ENCODE data around the gene HOXA11.
A peak's percentile ranks its signal among the peaks of the same experiment; 100 is the strongest.

HOXA11 gene

DNA sequence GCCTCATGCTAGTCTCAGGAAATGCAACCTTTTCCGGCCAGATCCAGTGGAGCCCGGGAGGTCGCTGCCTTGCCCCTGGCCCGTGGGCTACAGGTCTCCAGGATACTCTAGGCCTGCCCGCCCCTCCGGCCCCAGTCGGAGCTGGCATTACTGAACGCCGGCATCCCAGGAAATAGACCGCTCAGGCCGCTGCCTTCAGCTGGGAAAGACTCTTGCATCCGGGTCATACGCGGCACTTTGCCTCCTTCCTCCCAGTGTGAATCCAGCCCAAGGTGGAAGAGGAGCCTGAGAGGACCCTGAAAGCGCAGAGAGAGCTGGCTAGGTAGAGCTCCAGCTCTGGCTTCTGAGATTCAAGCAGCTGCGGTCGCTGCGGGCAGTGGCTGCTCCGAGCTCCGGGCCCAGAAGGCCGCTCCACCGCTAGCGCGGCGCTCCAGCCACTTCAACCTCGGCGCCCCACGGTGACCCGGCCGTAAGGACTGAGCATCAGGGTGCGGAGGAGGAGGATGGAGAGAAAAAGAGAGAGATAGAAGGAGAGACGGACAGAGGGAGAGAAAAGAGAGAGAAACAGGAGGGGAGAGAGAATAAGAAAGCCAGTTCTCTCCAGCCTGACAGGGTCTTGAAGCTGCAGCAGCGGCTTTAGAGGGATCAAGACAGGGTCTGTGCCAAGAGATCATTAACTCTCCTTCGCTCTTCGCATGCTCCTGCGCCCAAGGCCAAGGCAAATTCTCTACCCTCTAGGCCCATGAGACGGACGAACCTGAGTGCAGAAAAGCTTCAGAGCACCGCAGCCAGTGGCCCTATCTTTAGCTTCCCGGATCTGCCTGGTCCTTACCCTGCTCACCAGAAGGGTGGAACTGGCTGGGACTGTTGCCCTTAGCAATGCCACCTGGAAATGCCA, 9.2 kb downstream of the HOXA11 start:
- DNase-seq (ENCODE audit: low spot score), result no peak
- H3K9me3 Mint-ChIP-seq, result no peaks in the 10 kb centered on the region
- no peak overlapping the region for H3K27ac Mint-ChIP-seq

DNA sequence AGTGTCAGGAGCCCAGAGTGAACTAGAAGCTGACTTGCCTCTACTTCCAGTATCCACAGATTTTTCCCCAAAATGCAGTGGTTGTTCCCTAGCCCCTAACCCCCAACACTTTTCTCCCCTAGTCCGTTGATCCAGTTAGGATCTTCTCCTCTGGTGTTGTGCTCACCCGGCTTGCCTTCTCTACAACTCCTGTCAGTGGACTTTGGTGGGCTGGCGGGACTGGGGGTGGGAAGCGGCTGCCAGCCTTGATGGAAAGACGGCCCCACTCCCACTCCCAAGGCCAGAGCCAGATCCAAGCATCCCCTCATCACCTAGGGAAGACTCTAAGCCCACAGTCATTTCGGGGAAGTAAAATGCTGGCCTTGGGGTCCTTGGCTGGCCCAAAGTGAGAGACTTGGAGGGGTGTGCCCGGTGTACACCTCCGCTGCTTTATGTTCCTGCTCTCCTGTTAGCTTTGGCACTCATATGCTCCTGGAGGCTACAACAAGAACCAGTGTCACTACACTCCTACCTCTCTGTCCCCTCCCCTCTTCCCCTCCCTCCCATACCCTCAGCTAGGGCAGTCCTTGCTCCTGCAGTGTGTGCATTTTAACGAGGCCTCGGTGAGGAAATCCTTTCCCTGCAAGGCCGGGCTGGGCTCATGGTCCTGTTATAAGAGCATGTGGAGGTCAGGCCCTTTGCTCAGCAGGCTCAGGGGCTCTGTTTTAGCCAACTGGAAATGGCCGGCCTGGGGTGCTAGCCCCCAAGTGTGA, 10.0 kb downstream of the HOXA11 start:
- Mint-ChIP-seq H3K27me3 (ENCODE audit: low read depth) (peaks cover 71% of the 10 kb centered on the region), H3K36me3 (ENCODE audit: low read depth) (peaks cover 6% of the 10 kb centered on the region), H3K4me3 (no peak overlapping the region), H3K9me3 (no peaks in the 10 kb centered on the region), H3K4me1 (ENCODE audit: low read depth) (peaks cover 8% of the 10 kb centered on the region), H3K27ac (peak overlapping the region; percentile 69)
- DNase-seq (ENCODE audit: low spot score), result no peak

More for the DNA sequence above, 9.2 kb downstream of the HOXA11 start:
- H3K27me3 Mint-ChIP-seq (ENCODE audit: low read depth), result peaks cover 67% of the 10 kb centered on the region
- H3K36me3 Mint-ChIP-seq (ENCODE audit: low read depth), result peaks cover 6% of the 10 kb centered on the region
- H3K4me1 Mint-ChIP-seq (ENCODE audit: low read depth), result peaks cover 8% of the 10 kb centered on the region
- H3K4me3 Mint-ChIP-seq, result no peak overlapping the region

DNA sequence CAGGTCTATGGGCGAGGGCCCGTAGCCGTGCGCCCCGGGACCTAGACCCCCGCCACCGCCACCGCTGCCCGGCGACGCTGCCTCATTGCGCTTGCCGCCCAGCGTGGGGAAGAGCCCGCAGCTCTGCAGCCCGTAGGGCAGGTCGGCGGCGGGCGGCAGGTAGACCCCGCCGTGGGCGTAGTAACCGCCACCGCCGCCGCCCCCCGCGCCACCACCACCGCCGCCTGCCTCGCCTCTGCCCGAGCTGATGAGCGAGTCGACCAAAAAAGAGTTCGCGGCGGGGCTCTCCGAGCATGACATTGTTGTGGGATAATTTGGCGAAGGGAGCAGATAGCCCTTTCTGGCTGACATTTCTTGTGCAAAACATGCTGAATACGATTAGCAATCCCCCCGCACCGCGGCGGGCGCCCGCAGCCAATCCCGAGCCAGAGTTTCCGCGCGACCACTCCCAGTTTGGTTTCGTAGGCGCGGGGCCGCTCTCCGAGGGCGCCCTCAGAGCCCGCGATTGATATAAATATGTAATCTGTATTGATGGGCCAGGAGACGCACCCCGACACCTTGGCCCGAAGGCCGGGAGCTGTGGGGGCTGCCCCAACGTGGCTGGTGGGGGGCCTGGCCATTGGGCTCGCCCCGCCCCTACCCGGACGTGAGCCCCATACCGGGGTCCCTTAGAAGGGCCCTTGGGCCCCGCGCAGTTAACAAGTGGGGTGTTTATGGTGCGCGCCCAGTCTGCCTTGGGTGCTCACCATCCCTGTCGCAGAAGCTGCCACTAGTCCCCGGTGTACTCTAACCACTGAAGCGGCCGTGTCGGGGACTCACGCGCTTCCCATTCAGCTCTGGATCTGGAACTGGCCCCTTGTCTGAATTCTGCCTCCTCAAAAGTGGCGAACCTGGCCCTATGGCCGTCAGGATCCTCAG, 10.8 kb downstream of the HOXA11 start, which contains the start of gene HOXA10:
Gene HOXA10, minus strand, starts transcription at position 365 of the 918 bp plus-strand sequence. Its CDS starts 14 bp downstream, at position 351.
- peaks cover 68% of the 10 kb centered on the region for H3K27me3 Mint-ChIP-seq (ENCODE audit: low read depth)
- peaks cover 6% of the 10 kb centered on the region for H3K36me3 Mint-ChIP-seq (ENCODE audit: low read depth)
- no peak for DNase-seq (ENCODE audit: low spot score)
- no peaks in the 10 kb centered on the region for H3K9me3 Mint-ChIP-seq
- H3K4me1 Mint-ChIP-seq (ENCODE audit: low read depth), result peaks cover 2% of the 10 kb centered on the region
- H3K4me3 Mint-ChIP-seq, result no peak within 1 kb of the TSS
- H3K27ac Mint-ChIP-seq, result peak within 1 kb of the TSS; percentile 69

DNA sequence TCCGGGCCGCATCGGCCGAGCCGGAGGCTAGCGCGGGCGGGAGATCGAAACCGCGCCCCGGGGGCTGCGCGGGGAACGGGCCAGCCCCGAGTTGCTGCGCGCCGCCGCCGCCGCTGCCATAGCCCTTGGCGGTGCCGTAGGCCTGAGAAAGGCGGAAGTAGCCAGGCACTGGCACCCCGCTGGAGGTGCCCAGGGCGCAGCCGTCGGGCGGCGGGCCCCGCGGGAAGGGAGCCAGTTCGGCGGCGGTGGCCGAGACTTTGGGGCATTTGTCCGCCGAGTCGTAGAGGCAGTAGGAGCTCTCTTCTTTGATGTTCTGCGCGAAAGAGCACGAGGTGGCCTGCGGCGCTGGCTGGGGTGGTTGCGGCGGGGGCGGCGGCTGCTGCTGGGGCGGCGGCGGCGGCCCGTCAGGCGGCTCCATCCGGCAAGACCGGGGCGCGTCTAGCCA, 11.5 kb downstream of the HOXA11 start:
- no peak for DNase-seq (ENCODE audit: low spot score)
- peaks cover 4% of the 10 kb centered on the region for H3K4me1 Mint-ChIP-seq (ENCODE audit: low read depth)
- peaks cover 8% of the 10 kb centered on the region for H3K36me3 Mint-ChIP-seq (ENCODE audit: low read depth)
- H3K27ac Mint-ChIP-seq, result no peak overlapping the region
- no peaks in the 10 kb centered on the region for H3K9me3 Mint-ChIP-seq
- no peak overlapping the region for H3K4me3 Mint-ChIP-seq
- peaks cover 70% of the 10 kb centered on the region for H3K27me3 Mint-ChIP-seq (ENCODE audit: low read depth)

DNA sequence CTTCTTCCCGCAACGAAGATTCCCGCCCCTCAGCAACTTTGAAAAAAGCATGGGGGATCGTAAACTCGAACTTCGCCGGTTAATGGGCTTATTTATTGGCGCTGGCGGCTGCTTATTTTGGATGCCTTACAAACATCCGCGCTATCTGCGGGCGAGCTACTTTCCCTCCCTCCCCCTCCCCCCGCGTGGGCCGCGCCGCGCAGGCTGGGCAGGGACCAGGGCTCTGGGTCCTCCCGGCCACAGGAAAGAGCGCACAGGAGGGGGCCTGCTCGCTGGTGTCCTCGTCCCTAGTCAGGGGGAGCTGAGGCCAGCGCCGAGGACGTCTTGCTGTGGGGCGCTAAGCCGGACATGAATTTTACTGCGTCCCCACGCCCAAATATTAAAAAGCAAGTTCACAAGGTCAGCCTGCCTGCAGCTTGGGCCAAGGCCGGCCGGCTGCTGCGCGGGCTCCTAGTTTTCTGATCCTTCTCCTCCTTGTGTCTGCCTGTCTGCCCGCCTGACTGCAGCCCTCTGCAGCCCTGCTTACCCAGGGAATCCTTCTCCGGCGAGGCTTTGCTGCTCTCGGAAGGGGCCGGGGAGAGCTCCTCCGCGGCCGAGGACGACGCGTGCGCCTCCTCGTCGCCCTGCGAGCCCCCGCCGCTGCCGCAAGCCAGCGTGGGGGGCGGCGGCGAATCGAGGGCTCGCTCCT, 12.1 kb downstream of the HOXA11 start:
- no peak for DNase-seq (ENCODE audit: low spot score)
- H3K4me1 Mint-ChIP-seq (ENCODE audit: low read depth), result peaks cover 5% of the 10 kb centered on the region
- no peak overlapping the region for H3K4me3 Mint-ChIP-seq
- peaks cover 8% of the 10 kb centered on the region for H3K36me3 Mint-ChIP-seq (ENCODE audit: low read depth)
- H3K27ac Mint-ChIP-seq, result no peak overlapping the region
- no peaks in the 10 kb centered on the region for H3K9me3 Mint-ChIP-seq
- H3K27me3 Mint-ChIP-seq (ENCODE audit: low read depth), result peaks cover 70% of the 10 kb centered on the region

DNA sequence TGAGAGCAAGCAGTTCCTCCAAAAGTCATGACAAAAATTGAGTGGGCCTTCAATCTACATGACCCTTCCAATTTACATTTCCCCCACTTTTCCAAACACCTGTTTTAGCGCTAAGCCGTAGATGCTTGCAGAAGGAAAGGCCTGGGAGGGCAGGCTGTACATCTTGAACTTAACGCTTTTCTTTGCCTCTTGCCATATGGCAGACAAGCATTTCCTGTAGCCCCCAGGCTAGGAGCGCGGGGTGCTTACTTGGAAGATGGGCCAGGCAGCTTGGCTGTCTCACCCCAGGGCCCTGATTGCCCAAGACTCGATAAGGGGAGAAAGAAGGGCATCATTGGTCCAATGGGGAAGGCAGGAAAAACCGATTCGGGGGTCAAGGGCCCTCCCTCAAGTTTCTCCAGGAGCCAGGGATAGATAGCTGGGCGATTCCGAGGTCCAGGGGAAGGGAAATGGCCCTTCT, 12.7 kb downstream of the HOXA11 start:
- peak overlapping the region; percentile 55 for H3K4me3 Mint-ChIP-seq
- peaks cover 70% of the 10 kb centered on the region for H3K27me3 Mint-ChIP-seq (ENCODE audit: low read depth)
- H3K36me3 Mint-ChIP-seq (ENCODE audit: low read depth), result peaks cover 8% of the 10 kb centered on the region
- H3K4me1 Mint-ChIP-seq (ENCODE audit: low read depth), result peaks cover 5% of the 10 kb centered on the region
- peak overlapping the region; percentile 85 for H3K27ac Mint-ChIP-seq
- no peak for DNase-seq (ENCODE audit: low spot score)
- H3K9me3 Mint-ChIP-seq, result no peaks in the 10 kb centered on the region

DNA sequence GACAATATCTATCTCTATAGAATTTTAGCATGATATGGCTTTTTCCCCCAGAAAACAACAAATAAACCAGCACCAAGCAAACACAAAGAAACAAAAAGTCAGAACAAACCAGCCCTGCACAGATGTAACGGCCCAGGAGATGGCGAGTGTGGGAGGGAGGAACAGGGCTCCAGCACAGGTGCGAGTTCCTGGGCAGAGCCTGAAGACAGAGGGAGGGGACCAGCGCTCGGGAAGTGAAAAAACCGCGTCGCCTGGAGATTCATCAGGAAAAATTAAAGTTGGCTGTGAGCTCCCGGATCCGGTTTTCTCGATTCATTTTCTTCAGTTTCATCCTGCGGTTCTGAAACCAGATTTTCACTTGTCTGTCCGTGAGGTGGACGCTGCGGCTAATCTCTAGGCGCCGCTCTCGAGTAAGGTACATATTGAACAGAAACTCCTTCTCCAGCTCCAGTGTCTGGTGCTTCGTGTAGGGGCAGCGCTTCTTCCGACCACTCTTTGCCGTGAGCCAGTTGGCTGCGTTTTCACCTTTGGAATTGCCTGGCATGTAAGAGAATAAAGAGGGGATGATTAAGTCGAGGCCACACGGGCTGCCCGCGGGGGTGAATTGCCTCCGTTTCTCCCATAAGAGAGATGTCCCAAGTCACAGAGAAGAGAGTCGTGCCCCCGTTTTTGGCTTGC, 13.3 kb downstream of the HOXA11 start:
- Mint-ChIP-seq H3K9me3 (no peaks in the 10 kb centered on the region), H3K27me3 (ENCODE audit: low read depth) (peaks cover 76% of the 10 kb centered on the region), H3K36me3 (ENCODE audit: low read depth) (peaks cover 8% of the 10 kb centered on the region), H3K27ac (peak overlapping the region; percentile 85), H3K4me1 (ENCODE audit: low read depth) (peaks cover 5% of the 10 kb centered on the region), H3K4me3 (peak overlapping the region; percentile 55)
- DNase-seq (ENCODE audit: low spot score), result no peak

DNA sequence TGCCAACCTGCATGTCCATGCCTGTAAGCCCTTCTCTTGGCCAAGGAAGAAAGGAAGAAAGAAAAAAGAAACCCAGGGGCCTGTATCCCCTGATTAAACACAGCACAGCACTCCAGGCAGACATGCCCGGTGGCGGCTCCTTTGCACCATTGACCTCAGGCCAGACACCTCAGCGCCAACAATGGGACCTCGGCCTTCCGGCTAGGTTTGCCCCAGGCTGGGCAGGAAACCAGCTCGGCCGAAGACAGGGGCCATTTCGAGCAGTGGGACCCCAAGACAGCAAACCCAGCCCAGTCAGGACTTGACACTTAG, 13.8 kb downstream of the HOXA11 start:
- Mint-ChIP-seq H3K27ac (no peak overlapping the region), H3K27me3 (ENCODE audit: low read depth) (peaks cover 76% of the 10 kb centered on the region), H3K4me1 (ENCODE audit: low read depth) (peaks cover 5% of the 10 kb centered on the region), H3K4me3 (no peak overlapping the region), H3K36me3 (ENCODE audit: low read depth) (peaks cover 8% of the 10 kb centered on the region), H3K9me3 (no peaks in the 10 kb centered on the region)
- DNase-seq (ENCODE audit: low spot score), result no peak

DNA sequence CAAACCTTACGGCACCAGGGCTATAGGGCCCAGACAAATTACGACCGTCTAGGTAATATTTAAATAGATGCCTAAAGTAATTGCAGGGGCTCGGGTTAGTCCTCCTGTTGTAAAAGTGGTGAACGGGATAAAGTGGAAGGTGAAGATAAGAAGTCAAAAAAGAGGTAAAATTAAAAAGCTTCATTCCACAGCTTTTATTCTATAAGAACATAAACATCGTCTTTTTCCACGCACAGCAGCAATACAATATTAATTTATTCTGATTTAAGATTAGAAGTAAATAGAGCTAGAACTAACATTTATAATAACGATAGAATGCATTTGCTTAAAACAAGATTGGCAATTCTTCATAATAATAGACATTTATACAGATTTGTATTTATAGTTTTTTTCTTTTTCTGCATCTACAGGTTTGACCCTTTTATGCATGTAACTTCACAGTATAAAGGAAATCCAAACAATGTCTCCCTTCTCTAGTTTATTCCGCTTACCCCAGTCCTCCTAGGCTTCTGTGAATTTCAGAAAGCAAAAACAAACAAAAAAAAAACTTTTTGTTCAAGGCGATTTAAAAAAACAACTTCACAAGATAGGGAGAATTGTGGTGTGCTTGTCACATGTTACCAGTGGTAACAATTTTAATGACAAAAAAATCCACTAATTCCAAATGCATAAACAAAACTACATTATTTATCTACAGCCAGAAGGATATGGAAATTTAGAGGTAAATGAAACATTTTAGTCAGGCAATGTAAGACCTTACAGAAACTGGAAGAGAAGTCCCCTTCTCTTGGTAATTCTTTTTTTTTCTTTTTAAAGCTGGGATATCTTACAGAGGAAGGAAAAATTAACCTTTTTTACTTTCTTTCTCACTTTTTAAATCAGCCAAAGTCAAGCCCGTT, 14.4 kb downstream of the HOXA11 start:
- H3K9me3 Mint-ChIP-seq, result no peaks in the 10 kb centered on the region
- H3K27me3 Mint-ChIP-seq (ENCODE audit: low read depth), result peaks cover 77% of the 10 kb centered on the region
- H3K4me1 Mint-ChIP-seq (ENCODE audit: low read depth), result peaks cover 5% of the 10 kb centered on the region
- H3K4me3 Mint-ChIP-seq, result no peak overlapping the region
- no peak for DNase-seq (ENCODE audit: low spot score)
- H3K27ac Mint-ChIP-seq, result no peak overlapping the region
- peaks cover 8% of the 10 kb centered on the region for H3K36me3 Mint-ChIP-seq (ENCODE audit: low read depth)

DNA sequence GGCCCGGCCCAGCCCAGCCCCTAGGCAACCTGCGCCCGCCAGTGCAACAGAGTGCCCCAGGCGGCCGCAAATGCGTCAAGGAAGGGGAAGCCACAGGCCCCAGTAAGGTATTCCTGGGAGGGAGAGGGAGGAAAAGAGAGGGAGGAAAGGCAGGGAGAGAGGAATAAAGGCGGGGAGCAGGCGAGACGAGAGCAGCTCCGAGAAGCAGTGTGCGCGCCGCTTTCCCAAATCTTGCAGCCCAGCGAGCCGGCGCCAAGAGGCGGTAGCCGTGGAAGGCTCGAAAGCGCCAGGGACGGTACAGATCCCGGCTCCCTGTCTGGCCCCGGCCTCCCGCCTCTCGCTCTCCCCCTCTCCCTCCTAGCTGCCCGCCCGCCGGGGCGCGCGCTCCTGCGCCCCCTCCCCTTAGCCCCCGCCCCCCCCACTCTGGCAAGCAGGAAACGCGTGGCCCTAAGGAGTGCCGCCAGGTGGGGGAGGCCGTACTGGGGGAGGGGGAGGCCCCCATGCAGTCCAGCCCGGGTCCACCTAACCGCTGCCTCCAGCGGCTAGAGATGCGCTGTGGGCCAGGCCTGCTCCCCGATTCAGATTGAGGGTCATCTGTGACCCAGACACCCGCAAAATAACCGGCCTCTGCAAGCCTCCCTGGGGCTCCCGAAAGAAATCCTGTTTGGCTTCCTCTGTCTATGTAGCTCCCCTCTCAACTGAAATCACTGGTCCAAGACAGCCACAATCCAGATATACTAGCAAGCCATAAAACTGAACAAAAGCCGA, 15.2 kb downstream of the HOXA11 start:
- H3K27me3 Mint-ChIP-seq (ENCODE audit: low read depth), result peaks cover 74% of the 10 kb centered on the region
- H3K9me3 Mint-ChIP-seq, result no peaks in the 10 kb centered on the region
- peaks cover 8% of the 10 kb centered on the region for H3K36me3 Mint-ChIP-seq (ENCODE audit: low read depth)
- H3K4me1 Mint-ChIP-seq (ENCODE audit: low read depth), result peaks cover 5% of the 10 kb centered on the region
- DNase-seq (ENCODE audit: low spot score), result no peak
- no peak overlapping the region for H3K4me3 Mint-ChIP-seq
- no peak overlapping the region for H3K27ac Mint-ChIP-seq

DNA sequence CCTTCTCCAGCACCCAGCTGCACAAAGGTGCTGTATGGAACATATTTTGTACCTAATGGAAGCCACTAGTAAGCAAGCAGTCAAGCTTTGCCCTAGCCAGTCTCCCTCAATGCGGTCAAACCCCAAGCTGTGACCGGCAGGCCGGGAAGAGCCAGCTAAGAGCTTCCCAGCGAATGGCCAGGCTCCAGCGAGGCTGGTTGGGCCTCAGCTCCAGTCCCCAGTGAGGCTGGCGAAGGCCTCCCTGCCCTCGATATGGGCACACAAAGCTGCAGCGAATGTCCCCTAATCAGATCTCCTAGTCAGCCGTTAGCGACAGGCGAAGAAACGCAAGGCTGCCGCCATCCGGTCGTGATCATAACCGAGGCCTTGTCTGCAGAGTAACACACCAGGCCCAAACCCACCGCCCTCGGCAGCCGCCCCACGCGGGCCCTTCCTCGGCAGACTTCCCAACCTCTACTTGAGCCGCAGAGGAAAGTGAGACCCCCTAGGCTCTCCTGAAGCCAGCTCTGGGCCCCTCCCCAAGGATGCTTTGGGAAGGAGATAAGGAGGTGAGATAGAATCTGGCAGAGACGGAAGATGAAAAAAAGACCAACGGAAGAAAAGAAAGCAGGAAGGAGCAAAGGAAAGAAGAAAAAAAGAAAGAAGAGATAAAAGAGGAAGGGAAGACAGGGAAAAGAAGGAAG, 16.6 kb downstream of the HOXA11 start:
- peak overlapping the region; percentile 70 for H3K27ac Mint-ChIP-seq
- peaks cover 82% of the 10 kb centered on the region for H3K27me3 Mint-ChIP-seq (ENCODE audit: low read depth)
- no peak for DNase-seq (ENCODE audit: low spot score)
- peaks cover 8% of the 10 kb centered on the region for H3K36me3 Mint-ChIP-seq (ENCODE audit: low read depth)
- no peaks in the 10 kb centered on the region for H3K9me3 Mint-ChIP-seq
- H3K4me3 Mint-ChIP-seq, result no peak overlapping the region
- peaks cover 5% of the 10 kb centered on the region for H3K4me1 Mint-ChIP-seq (ENCODE audit: low read depth)

All from T-helper 2 cell treated with Interferon-gamma antibody and Interleukin-4, amounts not matched to agents 5 μg/mL and 100 μg/mL, for 36 hours (primary cell).